Mucosa of descending colon (tissue), 3 donors: ENCODE results near the gene CSAD. TPM values are rescaled to one million over a fixed set of nuclear protein-coding genes. Genes with fewer than 3 reads are reported as not detected.

Source experiments
- ATAC-seq: fragments of 200-7000 bp; cut with Tn5 transposase; one replicate; pipeline ENCODE4 v1.9.1; 2020; ENCODE audit warnings: mild to moderate bottlenecking, moderate library complexity
- DNase-seq, 3 donors: peaks; one replicate each; pipeline ENCODE4 v3.0.0-alpha.2; 2020
- H3K36me3 ChIP-seq: fragments of 200-600 bp; one replicate; pipeline ENCODE4 v1.8.0; 2021; ENCODE audit warnings: low read depth, mild to moderate bottlenecking
- H3K4me1 ChIP-seq: fragments of 200-600 bp; one replicate; pipeline ENCODE4 v1.8.0; 2021; ENCODE audit warnings: low read depth, mild to moderate bottlenecking
- H3K4me3 ChIP-seq: fragments of 200-600 bp; one replicate; pipeline ENCODE4 v1.8.0; 2021; ENCODE audit warnings: mild to moderate bottlenecking
- H3K9me3 ChIP-seq: fragments of 200-600 bp; one replicate; pipeline ENCODE4 v1.8.0; 2021; ENCODE audit warnings: mild to moderate bottlenecking
- intact Hi-C, 2 donors: fragments of 100-400 bp; cut with DNase I in 1 of 2; cut with micrococcal nuclease in 1 of 2; formaldehyde crosslinking; loops; one replicate each; pipeline versions ENCODE4 v1.11.0 to v1.11.1; 2022; cut with DNase I, micrococcal nuclease
- total RNA-seq, 3 donors: library from RNA; stranded (reverse); fragmentation: NEBNext Ultra II Directional in 2 of 3; extraction: Animal tissue kit (Norgen Biotek cat#: 25700) in 2 of 3; gene quantifications; one replicate each; pipeline versions ENCODE4 v1.2.1 to v1.2.4, GENCODE V29; 2021 to 2023
- TF ChIP-seq, protein P1 (sequence below): fragments of 200-600 bp; IDR thresholded peaks from one replicate; pipeline ENCODE4 v1.8.0; 2022; ENCODE audit warnings: antibody characterized with exemption, mild to moderate bottlenecking
- donor health status: DM: no; HTN: no; CAD: no; lungs with moderate emphysema.
- donor health status: DM: no; HTN: no; CAD: no.
- donor health status: DM: no; HTN: yes; CAD: no.

CSAD gene
- total RNA-seq, 3 donors from 2014 or later = 23.4 to 44.4 (median 38.7) TPM

DNA sequence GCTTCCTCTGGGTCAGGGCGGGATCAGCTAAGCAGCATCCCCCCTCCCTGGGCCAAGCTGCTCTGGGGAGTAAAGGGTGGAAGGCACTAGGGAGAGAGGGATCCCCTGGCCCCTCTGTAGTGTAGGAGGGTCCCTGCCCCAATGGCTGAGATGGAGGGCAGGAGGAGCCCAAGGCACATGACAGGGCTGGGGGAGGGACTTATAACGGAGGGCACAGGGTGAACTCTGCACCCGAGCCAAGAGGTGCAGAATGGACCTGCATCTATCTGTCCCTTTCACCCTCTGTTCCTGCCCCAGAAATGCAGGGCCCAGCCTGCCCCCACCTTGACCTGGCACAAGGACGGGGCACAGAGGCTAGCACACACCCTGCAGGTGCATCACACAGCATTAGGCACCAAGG is 30.1 kb upstream of the CSAD start:
- TF ChIP-seq, protein P1, sequence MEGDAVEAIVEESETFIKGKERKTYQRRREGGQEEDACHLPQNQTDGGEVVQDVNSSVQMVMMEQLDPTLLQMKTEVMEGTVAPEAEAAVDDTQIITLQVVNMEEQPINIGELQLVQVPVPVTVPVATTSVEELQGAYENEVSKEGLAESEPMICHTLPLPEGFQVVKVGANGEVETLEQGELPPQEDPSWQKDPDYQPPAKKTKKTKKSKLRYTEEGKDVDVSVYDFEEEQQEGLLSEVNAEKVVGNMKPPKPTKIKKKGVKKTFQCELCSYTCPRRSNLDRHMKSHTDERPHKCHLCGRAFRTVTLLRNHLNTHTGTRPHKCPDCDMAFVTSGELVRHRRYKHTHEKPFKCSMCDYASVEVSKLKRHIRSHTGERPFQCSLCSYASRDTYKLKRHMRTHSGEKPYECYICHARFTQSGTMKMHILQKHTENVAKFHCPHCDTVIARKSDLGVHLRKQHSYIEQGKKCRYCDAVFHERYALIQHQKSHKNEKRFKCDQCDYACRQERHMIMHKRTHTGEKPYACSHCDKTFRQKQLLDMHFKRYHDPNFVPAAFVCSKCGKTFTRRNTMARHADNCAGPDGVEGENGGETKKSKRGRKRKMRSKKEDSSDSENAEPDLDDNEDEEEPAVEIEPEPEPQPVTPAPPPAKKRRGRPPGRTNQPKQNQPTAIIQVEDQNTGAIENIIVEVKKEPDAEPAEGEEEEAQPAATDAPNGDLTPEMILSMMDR = no peak
- H3K9me3 ChIP-seq = no peaks in the 10 kb centered on the region
- H3K4me3 ChIP-seq = no peak overlapping the region
- peaks cover 23% of the 10 kb centered on the region for H3K4me1 ChIP-seq
- intact Hi-C loops = loop anchor here (5.0 kb wide), 2 partner anchors 41 to 76 kb away; a partner anchor contains a TSS
- H3K36me3 ChIP-seq = no peaks in the 10 kb centered on the region
- no peak for DNase-seq
- ATAC-seq = no peak

DNA sequence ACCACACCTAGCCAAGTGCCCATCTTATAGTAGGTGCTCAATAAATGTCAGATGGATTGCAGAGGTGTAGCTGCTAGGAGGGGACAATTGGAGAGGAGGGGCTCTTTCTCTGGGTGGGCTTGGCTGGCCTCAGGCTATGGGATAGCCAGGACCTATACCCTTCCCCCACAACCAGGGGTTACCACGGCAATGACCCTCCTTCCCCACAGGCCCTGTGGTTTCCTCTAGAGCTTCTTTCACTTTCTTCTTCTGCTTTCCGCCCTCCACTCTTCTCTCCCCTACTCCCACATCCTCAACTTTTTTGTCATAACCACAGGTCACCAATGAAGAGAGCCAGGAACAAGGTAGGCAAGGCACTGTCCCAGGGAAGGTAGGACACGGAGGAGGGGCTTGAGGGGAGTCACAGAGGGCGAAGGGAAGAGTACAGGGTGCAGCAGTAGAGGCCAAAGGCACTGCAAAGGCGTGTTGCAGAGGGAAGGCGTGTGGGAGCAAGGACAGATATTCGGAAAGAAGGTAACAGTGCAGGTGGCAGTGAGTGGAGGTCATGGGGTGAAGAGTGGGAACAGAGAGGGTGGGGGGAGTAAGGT is 28.2 kb upstream of the CSAD start:
- no peak overlapping the region for H3K4me3 ChIP-seq
- H3K4me1 ChIP-seq = peaks cover 30% of the 10 kb centered on the region
- no peak for DNase-seq
- intact Hi-C loops = no loop called here
- peak; percentile 39 for ATAC-seq
- TF ChIP-seq, protein P1 = no peak
- no peaks in the 10 kb centered on the region for H3K9me3 ChIP-seq
- H3K36me3 ChIP-seq = no peaks in the 10 kb centered on the region

DNA sequence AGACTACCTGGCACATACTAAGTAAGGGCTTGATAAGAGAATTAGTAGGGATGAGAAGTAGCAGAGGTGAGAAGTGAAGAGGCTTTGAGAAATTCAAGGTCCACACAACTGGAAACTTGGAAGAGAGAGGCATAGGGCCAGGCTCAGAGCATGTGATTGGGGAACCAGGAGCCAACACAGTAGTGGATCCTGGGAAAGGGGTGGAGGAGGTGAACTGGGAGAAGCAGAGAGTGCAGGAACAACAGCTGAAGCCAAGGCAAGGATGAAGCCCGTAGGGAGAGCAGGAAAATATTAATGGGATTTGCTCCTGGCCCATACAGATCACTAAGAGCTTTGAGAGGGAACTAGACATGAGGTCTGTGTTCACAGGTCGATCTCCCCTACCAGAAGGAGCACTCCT is 27.7 kb upstream of the CSAD start:
- ATAC-seq (no peak), DNase-seq (no peak)
- Histone ChIP-seq H3K9me3 (no peaks in the 10 kb centered on the region), H3K4me3 (no peak overlapping the region), H3K36me3 (no peaks in the 10 kb centered on the region), H3K4me1 (peaks cover 30% of the 10 kb centered on the region)
- TF ChIP-seq, protein P1 = no peak
- intact Hi-C loops = no loop called here

DNA sequence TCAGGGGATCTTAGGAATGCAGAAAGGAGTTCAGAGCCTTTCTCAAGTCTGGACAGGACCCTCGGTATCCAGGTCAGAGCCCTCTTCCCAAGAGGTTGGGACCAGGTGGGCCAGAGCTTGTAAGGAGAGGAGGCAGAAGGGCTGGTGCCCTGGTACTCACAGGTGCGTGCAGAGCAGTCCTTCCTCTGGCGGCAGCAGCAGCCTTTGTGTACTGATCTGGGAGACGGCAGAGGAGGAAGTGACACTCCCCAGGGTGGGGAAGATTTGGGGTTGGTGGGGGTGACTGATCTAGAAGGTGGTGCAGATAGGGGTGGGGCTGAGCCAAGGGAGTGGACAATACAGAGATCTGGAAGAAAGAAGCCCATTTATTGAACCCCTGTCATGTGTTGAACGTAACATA is 26.3 kb upstream of the CSAD start, which contains the start of gene ITGB7:
ITGB7 (minus strand) TSS at position 210 of the 400 bp plus-strand sequence. CDS start 6,808 bp downstream, outside the sequence.
- ATAC-seq = peak; percentile 91

DNA sequence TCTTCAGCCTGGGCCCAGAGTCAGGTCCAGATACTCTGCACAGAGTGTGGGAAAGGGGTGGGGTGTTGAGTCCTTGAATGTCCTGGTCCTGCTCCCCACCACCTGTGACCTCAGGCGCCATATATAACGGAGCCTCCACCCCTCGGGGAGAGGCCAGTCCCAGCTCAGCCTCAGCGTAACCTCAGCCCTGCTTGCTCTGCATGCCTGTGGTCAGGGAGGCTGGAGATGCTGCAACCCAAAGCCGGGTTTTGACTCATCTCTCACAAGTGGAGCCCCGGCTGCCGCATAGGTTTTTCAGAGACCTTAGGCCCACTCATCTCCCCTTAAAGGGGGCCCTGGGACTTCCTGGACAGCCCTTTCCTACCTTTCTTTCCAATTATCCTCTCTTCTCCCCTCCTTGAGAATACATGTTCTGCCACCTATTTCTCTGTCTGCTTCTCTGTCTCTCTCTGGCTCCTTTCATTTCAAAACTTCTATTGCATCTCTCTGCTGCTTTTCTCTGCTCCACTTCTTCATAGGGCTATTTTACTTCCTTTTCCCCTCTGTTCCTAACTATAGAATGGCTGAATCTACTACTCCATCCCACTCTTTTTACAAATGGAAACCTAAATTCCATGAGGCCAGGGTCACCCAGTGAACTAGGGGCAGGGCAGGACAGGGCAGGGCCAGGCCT is 25.2 kb upstream of the CSAD start:
- Histone ChIP-seq H3K9me3 (no peaks in the 10 kb centered on the region), H3K4me1 (peaks cover 30% of the 10 kb centered on the region), H3K4me3 (no peak overlapping the region), H3K36me3 (no peaks in the 10 kb centered on the region)
- ATAC-seq = peak; percentile 60
- intact Hi-C loops = no loop called here
- TF ChIP-seq, protein P1 = no peak
- DNase-seq = peak in 1 of 3 donors; percentile 80

More for the DNA sequence above, 26.3 kb upstream of the CSAD start, which contains the start of gene ITGB7:
- no peaks in the 10 kb centered on the region for H3K36me3 ChIP-seq
- H3K9me3 ChIP-seq = no peaks in the 10 kb centered on the region
- no peak within 1 kb of the TSS for H3K4me3 ChIP-seq
- intact Hi-C loops = no loop called here
- peak; percentile 76 to 86 (median 79) for DNase-seq
- TF ChIP-seq, protein P1 = no peak
- peaks cover 30% of the 10 kb centered on the region for H3K4me1 ChIP-seq
